ENCODE measurements around the gene C1QB. TPM values are rescaled to one million over a fixed set of nuclear protein-coding genes. Genes with fewer than 3 reads are reported as not detected.
A peak's percentile ranks its signal among the peaks of the same experiment; 100 is the strongest.

C1QB gene
- total RNA-seq, 2 donors from 2014 or later, result 73.9 to 85.4 TPM

GRCh38 chr1:22636353-22636752 is 16.7 kb upstream of the C1QB start, which contains the start of gene C1QA:
C1QA (plus strand) TSS chr1:22636628; CDS start chr1:22637617, 989 bp downstream.
- ATAC-seq (no peak), DNase-seq (peak in 2 of 4 donors; percentile 28 to 75)
- 71% methylated on average over 5 of the region's 5 CpGs for WGBS, 2 donors
- TF ChIP-seq CTCF (IDR thresholded peaks at IDR 0.05) (no peak), POLR2A (IDR thresholded peaks at IDR 0.05) (peak in 1 of 3 donors; percentile 53)
- Histone ChIP-seq H3K4me3 (no peak within 1 kb of the TSS), H3K36me3 (replicated peaks in 1 of 2; ENCODE audit: insufficient read depth in 1 of 2, low read depth in 2 of 2) (no peaks in the 10 kb centered on the region), H3K9me3 (no peaks in the 10 kb centered on the region), H3K27ac (peak within 1 kb of the TSS in 1 of 4 donors; percentile 42), H3K4me1 (peaks cover 9% of the 10 kb centered on the region), H3K27me3 (no peaks in the 10 kb centered on the region)
- intact Hi-C loops (cut with DNase I), result no loop called here

GRCh38 chr1:22636927-22637326 is 16.1 kb upstream of the C1QB start:
- H3K27ac ChIP-seq, result no peak overlapping the region
- ATAC-seq (peak; percentile 14), DNase-seq (peak in 2 of 4 donors; percentile 31 to 53)
- H3K36me3 ChIP-seq (replicated peaks in 1 of 2; ENCODE audit: insufficient read depth in 1 of 2, low read depth in 2 of 2), result no peaks in the 10 kb centered on the region
- no peaks in the 10 kb centered on the region for H3K27me3 ChIP-seq
- TF ChIP-seq CTCF (IDR thresholded peaks at IDR 0.05), result peak in 3 of 7 experiments; percentile 22 to 25 (median 24)
- no peak for TF ChIP-seq POLR2A (IDR thresholded peaks at IDR 0.05)
- intact Hi-C loops (cut with DNase I), result no loop called here
- peaks cover 14% of the 10 kb centered on the region for H3K4me1 ChIP-seq
- no peaks in the 10 kb centered on the region for H3K9me3 ChIP-seq
- H3K4me3 ChIP-seq, result no peak overlapping the region
- WGBS, 2 donors, result 0 to 23% methylated on average over 5 to 6 of the region's 6 CpGs

- H3K9me3 ChIP-seq, result no peaks in the 10 kb centered on the region
- no peak overlapping the region for H3K27ac ChIP-seq
- no peaks in the 10 kb centered on the region for H3K36me3 ChIP-seq (replicated peaks in 1 of 2; ENCODE audit: insufficient read depth in 1 of 2, low read depth in 2 of 2)
- intact Hi-C loops (cut with DNase I), result no loop called here
- H3K27me3 ChIP-seq, result no peaks in the 10 kb centered on the region
- H3K4me3 ChIP-seq, result no peak overlapping the region
- WGBS, 2 donors, result 42 to 62% methylated on average over 3 of the region's 3 CpGs
- no peak for TF ChIP-seq CTCF (IDR thresholded peaks at IDR 0.05)
- no peak for TF ChIP-seq POLR2A (IDR thresholded peaks at IDR 0.05)
- ATAC-seq, result no peak
- no peak for DNase-seq
- H3K4me1 ChIP-seq, result peaks cover 14% of the 10 kb centered on the region
These were observed 15.1 kb upstream of the C1QB start for GRCh38 chr1:22637907-22638445.

- H3K36me3 ChIP-seq (replicated peaks in 1 of 2; ENCODE audit: insufficient read depth in 1 of 2, low read depth in 2 of 2), result no peaks in the 10 kb centered on the region
- DNase-seq, result no peak
- no peaks in the 10 kb centered on the region for H3K9me3 ChIP-seq
- no peak for ATAC-seq
- peaks cover 14% of the 10 kb centered on the region for H3K4me1 ChIP-seq
- no peak overlapping the region for H3K4me3 ChIP-seq
- no peak for TF ChIP-seq POLR2A (IDR thresholded peaks at IDR 0.05)
- TF ChIP-seq CTCF (IDR thresholded peaks at IDR 0.05), result no peak
- no peak overlapping the region for H3K27ac ChIP-seq
- WGBS, 2 donors, result 85 to 97% methylated on average over 6 to 19 of the region's 23 CpGs
- no peaks in the 10 kb centered on the region for H3K27me3 ChIP-seq
- intact Hi-C loops (cut with DNase I), result no loop called here
These were observed 14.4 kb upstream of the C1QB start for GRCh38 chr1:22638476-22639234.

Measured in body of pancreas (tissue), 4 donors.